Activated CD8-positive, alpha-beta memory T cell treated with anti-CD3 and anti-CD28 coated beads, Interleukin-2, amount 50 U/mL, for 4 hours (primary cell): ENCODE data around the gene DUS1L.
A peak's percentile ranks its signal among the peaks of the same experiment; 100 is the strongest.

Experiments
- DNase-seq: peaks from one replicate; pipeline ENCODE4 v3.0.0-alpha.2; 2020

The DUS1L gene

DNA sequence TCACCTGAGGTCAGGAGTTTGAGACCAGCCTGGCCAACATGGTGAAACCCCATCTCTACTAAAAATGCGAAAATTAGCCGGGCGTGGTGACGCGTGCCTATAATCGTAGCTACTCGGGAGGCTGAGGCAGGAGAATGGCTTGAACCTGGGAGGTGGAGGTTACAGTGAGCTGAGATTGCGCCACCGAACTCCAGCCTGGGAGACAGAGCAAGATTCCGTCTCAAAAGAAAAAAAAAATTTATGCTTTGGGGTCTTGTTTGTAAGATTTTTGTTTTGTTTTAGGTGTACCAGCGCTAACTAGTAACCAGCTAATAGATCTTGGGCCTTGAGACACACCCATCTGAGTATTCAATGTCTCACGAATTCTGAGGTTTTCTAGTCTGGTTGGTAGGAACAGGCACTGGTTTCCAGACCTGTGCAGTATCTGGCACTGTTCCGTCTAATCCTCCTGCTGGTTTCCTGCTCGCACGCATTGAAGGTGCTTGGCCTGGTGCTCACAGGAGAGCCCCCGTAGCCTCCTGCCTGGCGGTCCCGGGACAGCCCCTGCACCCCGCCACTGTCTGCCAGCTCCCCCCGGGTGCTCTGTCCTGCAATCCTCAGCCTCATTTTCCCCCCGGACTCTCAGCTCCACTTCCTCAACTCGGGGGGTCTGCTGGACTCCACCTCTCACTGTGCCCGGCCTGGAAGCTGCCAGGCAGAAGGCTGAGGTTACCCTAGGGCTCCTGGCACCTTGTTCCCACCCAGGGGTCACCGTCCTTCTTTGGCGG lies 10.6 kb upstream of the DUS1L start:
- no peak for DNase-seq

DNA sequence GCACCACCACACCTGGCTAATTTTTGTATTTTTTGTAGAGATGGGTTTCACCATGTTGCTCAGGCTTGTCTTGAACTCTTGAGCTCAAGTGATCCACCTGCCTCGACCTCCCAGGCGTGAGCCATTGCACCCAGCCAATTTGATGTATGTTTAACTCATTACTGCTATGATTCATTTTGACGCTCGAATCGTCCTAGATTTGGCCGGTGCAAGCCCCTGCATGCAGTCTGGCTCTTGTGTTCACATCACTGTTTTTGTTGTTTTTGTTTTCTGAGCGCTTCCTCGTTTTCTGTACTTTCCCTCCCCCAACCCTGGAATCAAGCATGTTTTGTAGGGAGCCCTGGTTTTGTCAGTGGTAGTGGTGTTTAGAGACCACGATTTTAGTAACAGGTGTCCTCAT lies 7.8 kb upstream of the DUS1L start:
- no peak for DNase-seq

DNA sequence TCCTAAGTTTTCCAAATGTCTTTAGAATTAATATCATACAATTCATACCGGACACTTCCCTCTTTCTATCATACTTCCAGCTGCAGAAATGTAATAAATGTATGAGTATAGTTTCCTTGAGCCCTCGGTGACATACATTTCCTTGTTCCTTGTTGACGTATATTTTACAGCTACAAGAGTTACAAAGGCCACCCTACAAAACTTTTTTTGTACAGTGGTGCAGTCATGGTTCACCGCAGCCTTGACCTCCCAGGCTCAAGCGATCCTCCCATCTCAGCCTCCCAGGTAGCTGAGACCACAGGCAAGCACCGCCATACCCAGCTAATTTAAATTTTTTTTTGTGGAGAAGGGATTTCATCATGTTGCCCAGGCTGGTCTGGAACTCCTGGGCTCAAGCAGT lies 7.2 kb upstream of the DUS1L start:
- no peak for DNase-seq

DNA sequence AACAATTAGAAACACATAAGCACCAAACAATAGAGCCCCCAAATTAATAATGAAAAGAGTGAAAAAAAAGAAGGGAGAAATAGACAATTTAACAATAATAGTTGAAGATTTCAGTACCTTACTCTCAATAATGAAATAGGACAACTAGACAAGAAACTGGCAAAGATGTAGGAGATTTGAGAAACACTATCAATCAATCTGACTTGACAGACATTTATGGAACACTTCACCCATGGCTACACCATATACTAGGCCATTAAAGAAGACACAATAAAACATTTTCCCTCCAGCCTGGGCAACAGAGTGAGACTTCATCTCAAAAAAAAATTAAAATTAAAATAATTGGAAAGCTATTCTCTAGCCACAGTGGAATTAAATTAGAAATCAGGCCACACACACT lies 5.0 kb upstream of the DUS1L start:
- DNase-seq = no peak

DNA sequence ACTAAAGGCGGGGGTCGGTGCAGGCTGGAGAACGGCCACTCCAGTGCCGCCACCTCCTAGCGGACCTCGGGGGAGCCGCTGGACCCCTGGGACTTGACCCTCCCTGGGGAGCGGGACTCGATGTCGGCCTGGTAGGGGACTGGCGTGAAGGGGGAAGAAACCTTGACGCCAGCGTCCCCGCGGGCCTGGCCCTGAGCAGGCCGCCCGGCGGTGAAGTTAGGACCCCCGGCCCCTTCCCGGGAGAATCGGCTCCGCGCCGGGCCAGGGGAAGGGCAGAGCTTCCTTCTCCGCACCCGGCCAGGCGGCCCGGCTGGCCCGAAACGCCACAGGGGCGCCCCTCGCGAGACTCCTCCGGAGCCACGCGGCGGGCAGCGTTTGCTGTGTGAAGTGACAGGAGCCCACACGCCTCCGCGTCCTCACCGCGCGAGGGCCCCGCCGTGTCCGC lies 389 bp downstream of the DUS1L start:
- peak; percentile 51 for DNase-seq

DNA sequence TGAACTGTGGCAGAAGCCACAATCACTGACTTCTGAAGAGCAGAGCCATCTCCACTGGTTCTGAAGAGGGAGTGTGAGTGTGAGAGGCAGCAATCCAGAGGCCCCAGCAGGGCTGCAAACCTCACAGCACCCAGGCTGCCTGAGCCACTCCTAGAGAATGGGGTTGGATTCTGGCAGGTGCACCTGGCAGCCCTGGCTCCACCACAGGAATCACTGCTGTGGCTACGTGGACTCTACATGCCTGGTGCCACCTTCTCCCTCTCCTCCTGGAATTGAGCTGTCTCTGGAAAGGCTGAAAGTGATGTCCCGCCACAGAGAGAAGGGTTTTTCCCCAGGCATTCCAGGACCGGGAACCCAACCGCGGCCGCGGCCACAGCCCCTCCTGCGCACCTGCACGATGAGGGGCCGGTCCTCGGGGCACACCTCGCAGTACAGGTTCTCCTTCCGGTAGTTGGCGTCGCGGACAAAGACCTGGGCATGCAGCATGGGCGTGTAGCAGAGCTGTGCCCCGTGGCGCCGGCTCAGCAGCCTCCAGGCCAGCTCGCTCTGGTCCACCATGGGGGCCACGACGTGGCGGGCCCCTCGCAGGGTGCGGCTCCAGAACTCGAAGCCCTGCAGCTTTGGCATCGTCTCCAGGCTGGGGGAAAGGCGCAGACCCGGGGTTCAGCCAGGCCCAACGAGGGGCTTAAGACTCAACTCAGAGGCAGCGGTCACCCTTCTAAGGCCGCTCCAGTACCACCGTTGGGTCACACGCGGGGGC lies 991 bp downstream of the DUS1L start:
- DNase-seq = no peak

DNA sequence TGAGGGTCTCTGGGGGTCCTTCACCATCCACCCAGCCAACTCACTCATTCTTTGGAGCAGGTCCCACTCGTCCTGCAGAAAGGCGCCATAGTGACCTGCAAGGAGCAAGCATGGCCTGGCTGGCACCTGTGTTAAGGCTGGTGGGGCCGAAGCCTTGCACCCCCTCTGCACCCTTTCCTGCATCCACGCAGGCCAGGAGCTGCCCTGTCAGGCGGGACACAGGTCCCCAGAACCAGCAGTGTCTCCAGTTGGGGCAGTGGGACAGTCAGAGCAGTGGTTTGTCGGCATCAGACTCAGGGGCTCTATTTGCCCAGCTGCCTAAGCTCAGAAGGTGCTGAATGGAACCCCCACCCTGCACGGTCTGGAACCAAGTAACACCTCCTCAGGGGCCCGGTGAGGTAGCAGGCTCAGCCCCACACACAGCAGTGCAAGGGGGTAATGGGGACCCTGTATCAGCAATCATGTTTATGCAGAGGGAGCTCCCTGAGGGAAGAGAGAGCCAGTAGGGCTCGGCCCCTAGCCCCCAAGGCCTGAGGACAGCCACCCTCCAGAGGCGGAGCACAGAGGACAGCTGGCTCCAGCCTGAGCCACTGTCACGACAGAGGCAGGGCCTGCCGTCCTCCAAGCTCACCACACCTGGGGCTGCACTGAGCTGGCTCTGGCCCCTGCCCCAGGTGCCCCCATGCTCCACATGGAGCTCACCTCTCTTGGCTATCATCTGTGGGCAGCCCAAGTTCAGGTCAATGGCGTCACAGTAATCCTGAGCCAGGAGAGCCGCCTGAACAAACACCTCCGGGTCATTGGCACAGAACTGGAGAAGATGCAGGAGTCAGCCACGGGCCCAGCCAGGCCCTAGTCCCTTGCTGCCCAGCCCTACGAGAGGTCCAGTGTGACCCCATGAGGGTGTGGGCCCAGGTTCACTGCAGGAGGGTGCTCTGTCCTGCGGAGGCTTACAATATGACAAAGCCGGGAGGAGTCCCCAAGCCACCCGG lies 1.9 kb downstream of the DUS1L start:
- DNase-seq = no peak

DNA sequence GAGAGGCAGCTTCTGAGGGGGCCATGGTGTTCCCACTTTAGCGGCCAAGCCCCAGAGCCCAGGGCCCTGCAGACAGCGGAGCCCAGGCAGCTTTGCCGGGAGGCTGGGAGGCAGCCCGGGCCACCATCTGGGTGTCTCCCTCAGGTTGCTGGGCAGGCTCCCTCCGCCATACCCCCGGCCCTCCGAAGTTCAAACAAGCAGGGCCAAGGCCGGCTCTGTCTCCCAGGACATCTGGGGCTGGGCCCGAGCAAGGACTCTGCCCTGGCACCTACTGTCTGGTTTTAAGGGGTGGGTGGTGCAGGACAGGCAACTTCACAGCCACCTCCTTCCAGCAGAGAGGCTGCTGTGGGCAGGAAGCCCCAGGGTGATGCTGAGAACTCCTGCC lies 2.6 kb downstream of the DUS1L start:
- DNase-seq = no peak

DNA sequence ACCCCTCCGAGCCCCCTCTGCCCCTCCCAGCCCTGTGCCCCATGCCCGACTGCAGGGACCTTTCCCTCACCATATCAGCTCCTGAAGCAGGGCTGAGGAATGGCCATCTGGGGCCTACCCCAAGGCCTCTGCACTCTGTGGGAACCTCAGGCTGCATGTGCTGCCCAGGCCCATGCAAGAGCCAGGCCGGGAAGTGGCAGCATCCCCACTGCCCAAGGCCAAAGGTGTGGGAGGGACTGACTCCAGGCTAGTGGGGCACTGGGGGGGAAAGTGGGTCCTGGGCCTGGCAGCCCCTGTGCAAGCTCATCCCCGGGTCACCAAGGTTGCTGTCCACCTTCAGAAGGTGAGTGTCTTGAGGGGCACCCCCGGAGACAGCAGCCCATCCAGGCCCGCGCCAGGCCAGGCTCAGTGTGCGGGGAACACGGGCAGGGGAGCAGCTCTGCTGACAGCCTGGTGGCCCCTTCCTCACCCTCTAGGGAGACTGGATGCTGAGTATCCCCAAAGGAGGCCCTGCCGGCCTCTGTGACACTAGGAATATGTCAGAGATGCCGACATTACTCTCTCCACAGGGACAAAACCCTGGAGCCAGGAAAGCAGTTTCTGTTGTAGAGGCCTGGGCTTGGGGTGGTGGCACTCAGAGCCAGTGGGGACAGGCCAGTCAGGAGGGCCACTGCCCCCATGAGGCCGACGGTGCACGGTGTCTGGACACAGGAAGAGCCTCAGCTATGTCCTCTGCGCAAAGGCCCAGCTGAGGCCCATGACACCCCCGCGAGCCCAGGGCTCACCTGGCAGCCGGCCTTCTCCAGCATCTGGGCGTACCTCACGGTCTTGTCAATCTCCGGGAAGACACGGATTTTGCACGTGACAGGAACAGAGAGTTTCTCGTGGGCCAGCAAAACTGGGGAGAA lies 3.3 kb downstream of the DUS1L start:
- no peak for DNase-seq

DNA sequence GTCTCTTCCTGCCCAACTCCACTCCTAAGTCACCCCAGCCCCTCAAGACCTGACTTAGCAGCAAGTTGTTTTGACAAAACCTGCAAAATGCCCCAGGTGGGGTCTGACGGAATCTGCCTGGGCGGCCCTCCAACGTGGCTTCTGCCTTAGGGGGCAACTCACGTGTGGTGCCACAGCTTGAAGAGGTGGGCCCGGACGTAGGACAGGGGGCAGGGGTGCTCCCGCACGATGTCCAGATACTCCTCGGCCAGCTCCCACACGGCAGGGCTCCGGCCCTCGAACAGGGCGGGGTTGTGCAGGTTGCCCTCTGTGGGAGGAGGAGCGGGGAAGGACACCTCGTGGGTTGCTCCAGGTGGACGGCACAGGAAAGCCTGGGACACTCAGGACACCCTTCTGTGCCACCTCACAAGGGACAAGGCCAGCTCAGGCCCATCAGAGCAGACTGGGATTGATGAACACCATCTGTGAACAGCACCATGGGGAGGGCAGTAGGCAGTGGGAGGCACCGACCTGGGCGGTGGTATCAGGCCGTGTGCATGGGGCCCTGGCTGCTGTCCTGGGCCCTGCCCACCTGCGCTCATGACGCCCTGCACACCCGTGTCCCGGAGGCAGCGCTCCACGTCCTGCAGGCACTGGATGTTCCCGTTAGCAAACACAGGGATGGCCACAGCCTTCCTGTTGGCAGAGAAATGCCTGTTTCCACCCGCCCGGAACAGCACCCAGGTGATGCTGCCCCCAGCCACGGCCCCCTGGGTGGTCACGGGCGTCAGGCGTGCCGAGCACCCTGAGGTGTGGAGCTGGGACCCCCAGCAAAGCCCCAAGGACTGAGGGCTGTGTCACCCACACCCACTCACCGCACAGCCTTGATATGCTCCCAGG lies 4.3 kb downstream of the DUS1L start:
- DNase-seq = no peak

DNA sequence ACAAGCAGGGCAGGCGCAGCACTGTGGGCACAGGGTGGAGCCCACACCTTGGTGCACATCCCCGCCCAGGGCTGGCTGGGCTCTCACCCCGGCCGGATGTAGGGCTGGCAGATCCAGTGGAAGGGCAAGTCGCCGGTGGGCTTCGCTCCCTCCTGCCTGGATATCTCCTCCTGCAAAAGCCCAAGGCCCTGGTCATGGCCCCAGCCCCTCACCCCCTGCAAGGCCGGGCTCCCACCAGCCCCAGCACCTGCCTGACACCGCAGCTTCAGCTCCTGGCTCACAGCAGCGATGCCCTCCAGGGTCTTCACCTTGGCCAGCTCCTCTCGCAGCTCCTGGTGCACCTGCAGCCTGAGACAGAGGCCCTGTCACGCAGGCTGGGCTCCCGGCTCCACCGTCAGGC lies 5.0 kb downstream of the DUS1L start:
- no peak for DNase-seq

DNA sequence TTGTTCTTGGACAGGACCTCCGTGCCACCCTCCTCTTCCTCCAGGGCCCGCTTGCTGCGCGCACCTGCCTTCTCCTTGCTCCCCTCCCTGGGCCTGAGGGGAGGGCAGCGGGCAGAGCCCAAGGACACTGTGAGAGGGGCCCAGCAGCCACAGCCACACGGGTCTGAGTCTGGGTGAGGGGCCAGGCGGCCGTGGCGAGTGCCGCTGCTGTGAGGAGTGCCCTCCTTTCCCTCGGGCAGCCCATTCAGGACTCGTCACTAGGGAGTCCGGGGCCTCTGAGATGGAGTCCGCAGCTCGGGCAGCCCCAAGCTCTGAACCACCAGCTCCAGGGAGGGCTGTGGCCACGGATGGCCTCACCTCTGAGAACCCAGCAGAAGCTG lies 5.6 kb downstream of the DUS1L start:
- DNase-seq = no peak

DNA sequence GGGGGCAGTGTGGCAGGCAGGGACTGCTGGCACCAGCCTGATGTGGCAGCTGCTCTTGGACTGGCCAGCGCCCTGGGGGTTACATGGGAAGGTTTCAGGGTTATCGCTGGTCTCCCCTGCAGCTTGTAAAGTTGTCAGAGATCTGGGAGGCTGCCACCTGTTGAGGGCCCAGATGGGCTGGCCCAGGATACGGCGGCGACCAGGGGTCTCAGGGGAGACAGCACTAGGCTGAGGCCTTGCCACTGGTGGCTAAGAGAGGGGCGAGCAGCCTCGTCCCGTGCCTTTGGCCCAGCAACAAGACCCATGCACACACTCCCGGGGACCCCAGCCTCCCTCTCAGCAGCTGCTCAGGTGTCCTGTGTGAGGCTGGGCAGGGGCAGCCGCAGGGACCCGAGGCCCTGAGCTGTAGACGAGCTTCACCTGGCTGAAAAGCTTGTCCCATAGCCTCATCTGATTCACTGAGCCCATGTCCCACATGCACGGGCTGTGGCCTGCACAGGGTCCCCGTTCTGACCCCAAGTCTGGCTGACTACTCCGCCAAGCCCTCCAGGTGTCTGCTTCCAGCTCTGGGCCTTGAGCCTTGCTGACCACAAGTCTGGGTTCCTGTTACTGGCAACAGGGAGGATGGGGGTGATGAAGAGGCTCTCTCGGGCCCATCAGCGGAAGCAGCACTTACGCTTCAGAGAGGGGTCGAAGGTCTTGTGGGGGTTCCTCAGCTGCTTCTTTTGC lies 6.2 kb downstream of the DUS1L start:
- no peak for DNase-seq

DNA sequence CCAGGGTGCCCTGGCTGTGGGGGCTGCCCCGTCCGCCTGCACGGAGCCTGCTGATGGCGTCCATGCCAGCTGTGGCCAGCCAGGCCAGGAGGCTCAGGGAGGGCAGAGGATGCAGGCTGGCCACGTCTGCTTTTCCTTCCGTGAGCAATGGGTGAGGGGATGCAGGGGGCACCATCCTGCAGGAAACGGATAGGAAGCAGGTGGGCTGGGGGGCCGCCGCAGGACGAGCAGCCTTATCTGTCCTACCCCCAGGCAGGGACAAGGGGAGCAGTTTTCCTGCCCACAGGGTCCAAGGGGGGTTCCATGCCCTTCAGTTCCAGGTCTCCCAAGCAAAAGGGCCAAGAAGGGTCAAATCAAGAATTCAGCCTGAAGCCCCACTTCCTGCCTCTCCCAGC lies 6.8 kb downstream of the DUS1L start:
- no peak for DNase-seq

DNA sequence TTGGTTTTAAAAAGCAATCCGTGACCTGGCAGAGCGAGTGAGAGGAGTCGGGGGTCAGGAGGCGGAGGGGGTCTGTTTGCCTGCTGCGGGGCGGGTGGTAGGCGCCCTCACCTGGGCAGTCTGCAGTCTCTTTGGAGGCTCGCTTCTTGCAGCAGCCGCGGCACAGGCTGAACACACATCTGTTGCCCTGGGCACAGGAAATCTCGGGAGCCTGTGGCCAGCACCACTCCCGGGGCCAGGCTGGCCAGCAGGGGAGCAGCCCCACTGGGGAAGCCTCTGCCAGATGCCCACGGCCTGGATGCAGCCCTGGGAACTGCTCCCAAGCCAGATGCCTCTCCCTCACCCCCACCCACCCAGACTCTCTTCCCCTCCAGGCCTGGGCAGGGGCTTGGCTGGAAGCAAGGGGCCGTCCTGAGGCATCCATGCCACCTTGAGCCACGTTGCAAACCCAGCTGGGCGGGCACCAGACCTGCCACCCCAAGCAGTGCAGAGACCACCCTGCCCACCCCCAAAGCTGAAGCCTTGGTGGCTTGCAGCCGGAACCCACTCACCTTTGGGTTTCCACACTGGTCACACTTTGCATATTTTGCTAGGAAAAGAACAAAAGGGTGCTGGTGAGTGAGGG lies 7.3 kb downstream of the DUS1L start:
- DNase-seq = no peak

DNA sequence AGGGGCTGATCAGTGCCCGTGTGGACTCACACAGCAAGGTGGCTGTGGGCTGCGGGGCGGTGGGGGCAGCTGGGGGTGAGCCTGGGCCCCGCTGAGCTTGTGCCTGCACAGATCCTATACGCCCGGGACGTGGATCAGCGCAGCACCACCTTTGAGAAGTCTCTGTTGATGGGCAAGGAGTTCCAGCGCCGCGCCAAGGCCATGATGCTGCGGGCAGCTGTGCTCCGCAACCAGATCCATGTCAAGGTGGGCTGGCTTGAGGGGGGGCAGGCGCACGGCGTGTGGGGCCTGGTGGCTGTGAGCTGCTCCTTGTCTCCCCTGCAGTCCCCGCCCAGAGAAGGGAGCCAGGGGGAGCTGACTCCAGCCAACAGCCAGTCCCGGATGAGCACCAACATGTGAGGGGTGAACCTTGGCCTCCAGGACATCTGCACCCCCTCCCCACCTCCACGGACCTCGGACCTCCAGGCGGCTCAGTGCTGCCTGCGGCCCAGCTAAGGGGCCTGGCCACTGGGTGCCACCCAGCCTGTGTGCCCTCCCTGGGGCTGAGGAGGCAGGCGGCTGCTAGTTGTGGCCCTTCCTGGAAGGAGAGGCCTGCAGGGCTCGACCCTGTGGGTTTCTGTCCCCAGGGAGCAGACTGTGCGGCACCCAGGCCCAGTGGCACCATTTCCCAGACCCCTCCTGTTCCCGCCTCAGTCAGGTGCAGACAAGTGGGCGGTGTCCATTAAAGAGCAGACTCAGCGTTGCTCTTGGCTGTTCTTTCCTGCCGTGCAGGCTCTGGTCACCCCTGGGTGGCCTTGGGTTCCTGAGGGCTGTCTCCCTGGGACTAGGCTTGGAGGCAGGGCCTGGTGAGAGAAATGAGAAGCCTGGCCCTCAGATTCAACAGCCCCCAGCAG lies 8.6 kb downstream of the DUS1L start:
- no peak for DNase-seq

DNA sequence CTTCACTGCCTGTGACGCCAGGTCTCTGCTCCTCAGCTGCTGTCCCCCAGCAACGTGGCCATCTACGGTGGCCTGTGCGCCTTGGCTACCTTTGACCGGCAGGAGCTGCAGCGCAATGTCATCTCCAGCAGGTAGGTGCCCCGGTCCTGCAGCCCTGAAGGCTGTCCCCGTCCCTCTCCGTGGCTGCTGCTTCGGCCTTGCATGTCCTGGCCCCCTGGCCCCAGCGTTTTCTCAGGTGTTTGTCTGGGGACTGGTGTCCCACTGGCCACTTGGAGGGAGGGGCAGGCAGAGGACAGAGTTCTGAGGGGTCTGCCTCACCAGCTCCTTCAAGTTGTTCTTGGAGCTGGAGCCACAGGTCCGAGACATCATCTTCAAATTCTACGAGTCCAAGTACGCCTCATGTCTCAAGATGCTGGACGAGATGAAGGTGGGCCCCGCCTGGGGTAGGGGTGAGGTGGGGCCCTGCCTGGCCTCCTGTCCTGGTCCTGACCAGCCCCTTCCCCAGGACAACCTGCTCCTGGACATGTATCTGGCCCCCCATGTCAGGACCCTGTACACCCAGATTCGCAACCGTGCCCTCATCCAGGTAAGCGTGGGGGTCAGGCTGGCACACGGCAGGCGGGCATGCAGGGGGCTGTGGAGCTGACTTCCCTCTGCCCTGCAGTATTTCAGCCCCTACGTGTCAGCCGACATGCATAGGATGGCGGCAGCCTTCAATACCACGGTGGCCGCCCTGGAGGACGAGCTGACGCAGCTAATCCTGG lies 9.5 kb downstream of the DUS1L start:
- no peak for DNase-seq
